GM18861 (cell line): ENCODE data around the gene CACTIN.
"Not testable (repeated sequence)": the region's sequence is repeated elsewhere in the genome, so short reads cannot be mapped to it uniquely, and the experiment has no call there.

Experiments used
- ATAC-seq: cut with Tn5 transposase; IDR thresholded peaks from one replicate; pipeline ENCODE4 v1.9.1; 2021; ENCODE audit not compliant: unreplicated experiment

Gene CACTIN

GRCh38 chr19:3591876-3592613, 34.5 kb downstream of the CACTIN start:
- no peak for ATAC-seq

GRCh38 chr19:3590991-3591659, 35.5 kb downstream of the CACTIN start:
- no peak for ATAC-seq

- ATAC-seq, result no peak
Observed at GRCh38 chr19:3589949-3590348, 36.6 kb downstream of the CACTIN start.

- no peak for ATAC-seq
Observed at GRCh38 chr19:3589439-3589838, 37.2 kb downstream of the CACTIN start.

GRCh38 chr19:3586707-3587346, 39.8 kb downstream of the CACTIN start:
- no peak for ATAC-seq

- no peak for ATAC-seq
Observed at GRCh38 chr19:3586127-3586626, 40.4 kb downstream of the CACTIN start.

GRCh38 chr19:3585301-3586126, 41.1 kb downstream of the CACTIN start, which contains the start of gene GIPC3:
Gene GIPC3 (plus strand): TSS chr19:3585478. CDS start chr19:3585598, 120 bp downstream.
- ATAC-seq, result no peak

- not testable (repeated sequence) for ATAC-seq
Observed at GRCh38 chr19:3584036-3584802, 42.4 kb downstream of the CACTIN start.

GRCh38 chr19:3581792-3582191, 44.8 kb downstream of the CACTIN start:
- ATAC-seq, result not testable (repeated sequence)

- no peak for ATAC-seq
Observed at GRCh38 chr19:3580156-3580934, 46.2 kb downstream of the CACTIN start.

- no peak for ATAC-seq
Observed at GRCh38 chr19:3578390-3578789, 48.2 kb downstream of the CACTIN start.

GRCh38 chr19:3577723-3578344, 48.8 kb downstream of the CACTIN start:
- no peak for ATAC-seq

- no peak for ATAC-seq
Observed at GRCh38 chr19:3576696-3577443, 49.7 kb downstream of the CACTIN start.

GRCh38 chr19:3575949-3576673, 50.5 kb downstream of the CACTIN start:
- no peak for ATAC-seq

- ATAC-seq, result no peak
Observed at GRCh38 chr19:3575260-3575741, 51.3 kb downstream of the CACTIN start.

- ATAC-seq, result no peak
Observed at GRCh38 chr19:3573858-3574637, 52.5 kb downstream of the CACTIN start.
